Fibroblast of pulmonary artery (primary cell): Measurements from ENCODE around the gene ITSN1.

Source experiments
- DNase-seq: peaks from one replicate; pipeline ENCODE4 v3.0.0-alpha.2; 2010; ENCODE audit warnings: low read depth
- H3K4me3 ChIP-seq: replicated peaks from 2 replicates; pipeline ENCODE4 v1.5.1; 2011; ENCODE audit warnings: low read depth, mild to moderate bottlenecking, control low read depth, low read length, moderate library complexity
- CTCF ChIP-seq: IDR thresholded peaks from 2 replicates; pipeline ENCODE4 v1.5.1; 2011; ENCODE audit warnings: mild to moderate bottlenecking, control low read depth, low read length, inconsistent platforms; ENCODE audit errors: missing control alignments

ITSN1 gene

DNA sequence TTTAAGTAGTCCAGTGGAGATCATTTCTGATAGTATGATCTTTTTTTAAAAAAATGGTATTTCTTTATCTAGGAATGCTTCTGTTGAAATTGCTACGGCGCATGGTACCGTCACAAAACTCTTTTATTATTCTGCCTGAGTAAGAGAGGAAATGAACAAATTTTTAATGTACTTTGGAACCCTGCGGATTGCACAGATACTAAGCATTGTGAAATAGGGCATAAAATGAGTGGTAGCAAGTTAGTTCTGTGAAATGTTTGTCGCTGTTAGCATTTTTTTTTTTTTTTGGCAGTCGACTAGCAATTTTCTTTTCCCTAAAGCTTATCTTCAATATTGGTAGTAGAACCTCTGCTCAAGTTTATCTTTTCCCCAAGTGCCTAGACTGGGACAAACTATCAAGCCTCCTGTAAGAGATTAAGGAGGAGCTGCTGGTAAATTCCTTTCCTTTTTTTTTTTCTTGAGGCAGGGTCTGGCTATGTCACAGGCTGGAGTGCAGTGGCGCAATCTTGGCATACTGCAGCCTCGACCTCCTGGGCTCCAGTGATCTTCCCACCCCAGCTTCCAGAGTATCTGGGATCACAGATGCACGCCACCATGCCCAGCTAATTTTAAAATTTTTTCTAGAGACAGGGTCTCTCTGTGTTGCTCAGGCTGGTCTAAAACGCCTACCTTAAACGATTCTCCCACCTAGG is 2.2 kb downstream of the ITSN1 start:
- peak overlapping the region; percentile 80 for H3K4me3 ChIP-seq
- peak; percentile 92 for DNase-seq
- no peak for TF ChIP-seq CTCF

DNA sequence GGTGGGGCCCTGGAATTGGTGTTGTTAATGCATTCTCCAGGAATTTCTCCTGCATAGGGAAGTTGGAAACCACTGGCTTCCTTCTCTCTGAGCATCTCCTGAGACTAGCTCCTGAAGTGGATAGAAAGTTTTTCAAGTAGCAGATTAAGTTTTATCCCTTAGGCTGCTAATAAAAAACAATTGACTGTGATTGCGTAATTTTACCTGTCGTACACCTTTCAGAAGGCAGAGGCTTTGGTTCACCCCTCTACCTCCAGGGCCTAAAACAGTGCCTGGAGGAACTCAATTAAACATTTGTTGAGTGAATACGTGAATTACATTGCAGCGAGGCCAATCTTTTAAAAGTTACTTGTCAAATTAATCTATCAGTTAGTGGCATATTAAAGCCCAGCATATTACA is 3.4 kb downstream of the ITSN1 start:
- no peak for DNase-seq
- TF ChIP-seq CTCF = no peak

DNA sequence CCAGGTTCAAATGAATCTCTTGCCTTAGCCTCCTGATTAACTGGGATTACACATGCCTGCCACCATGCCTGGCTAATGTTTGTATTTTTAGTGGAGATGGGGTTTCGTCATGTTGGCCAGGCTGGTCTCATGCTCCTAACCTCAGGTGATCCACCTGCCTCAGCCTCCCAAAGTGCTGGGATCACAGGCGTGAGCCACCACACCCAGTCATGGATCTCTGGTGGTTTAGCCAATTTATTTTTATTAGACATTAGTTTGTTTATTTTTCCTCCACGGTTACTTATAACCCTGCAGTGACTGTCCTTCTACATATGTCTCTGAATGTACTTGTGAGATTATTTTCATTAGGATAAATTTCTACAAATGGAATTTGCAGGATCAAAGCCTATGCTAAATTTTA is 5.3 kb downstream of the ITSN1 start:
- no peak for DNase-seq
- no peak for TF ChIP-seq CTCF
- no peak overlapping the region for H3K4me3 ChIP-seq

More for the DNA sequence above, 3.4 kb downstream of the ITSN1 start:
- H3K4me3 ChIP-seq = no peak overlapping the region

DNA sequence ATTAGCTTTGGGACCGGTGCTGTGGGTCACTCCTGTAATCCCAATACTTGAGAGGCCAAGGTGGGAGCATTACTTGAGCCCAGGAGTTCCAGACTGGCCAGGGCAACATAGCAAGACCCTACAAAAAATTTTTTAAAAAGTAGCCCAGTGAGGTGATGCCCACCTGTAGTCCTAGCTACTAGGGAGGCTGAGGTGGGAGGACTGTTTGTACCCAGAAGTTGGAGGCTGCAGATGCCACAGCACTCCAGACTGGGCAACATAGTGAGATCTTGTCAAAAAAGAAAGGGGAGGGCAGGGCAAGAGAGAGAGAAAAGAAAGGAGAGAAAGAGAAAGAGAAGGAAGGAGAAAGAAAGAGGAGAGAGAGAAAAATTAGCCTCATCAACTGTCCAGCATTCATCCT is 6.3 kb downstream of the ITSN1 start:
- H3K4me3 ChIP-seq = no peak overlapping the region
- TF ChIP-seq CTCF = no peak
- DNase-seq = no peak

DNA sequence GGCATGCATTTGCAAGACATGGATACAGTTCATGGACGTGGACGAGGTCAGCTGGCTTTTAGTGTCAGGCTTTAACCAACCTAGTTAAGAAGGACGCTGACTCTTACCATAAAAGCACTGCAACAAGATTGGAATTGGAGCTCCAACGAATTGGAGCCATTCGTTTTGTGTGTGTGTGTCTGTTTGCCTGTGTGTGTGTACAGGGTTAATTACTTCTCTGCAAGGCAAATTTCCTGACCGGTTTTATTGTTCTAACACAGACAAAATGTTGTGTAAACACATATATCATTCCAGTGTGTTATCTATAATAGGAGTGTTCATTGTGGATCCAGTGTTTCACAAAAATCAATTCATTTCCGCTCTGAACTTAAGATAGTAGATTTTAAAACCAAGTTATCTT is 7.9 kb downstream of the ITSN1 start:
- DNase-seq = no peak
- no peak for TF ChIP-seq CTCF
- H3K4me3 ChIP-seq = no peak overlapping the region

DNA sequence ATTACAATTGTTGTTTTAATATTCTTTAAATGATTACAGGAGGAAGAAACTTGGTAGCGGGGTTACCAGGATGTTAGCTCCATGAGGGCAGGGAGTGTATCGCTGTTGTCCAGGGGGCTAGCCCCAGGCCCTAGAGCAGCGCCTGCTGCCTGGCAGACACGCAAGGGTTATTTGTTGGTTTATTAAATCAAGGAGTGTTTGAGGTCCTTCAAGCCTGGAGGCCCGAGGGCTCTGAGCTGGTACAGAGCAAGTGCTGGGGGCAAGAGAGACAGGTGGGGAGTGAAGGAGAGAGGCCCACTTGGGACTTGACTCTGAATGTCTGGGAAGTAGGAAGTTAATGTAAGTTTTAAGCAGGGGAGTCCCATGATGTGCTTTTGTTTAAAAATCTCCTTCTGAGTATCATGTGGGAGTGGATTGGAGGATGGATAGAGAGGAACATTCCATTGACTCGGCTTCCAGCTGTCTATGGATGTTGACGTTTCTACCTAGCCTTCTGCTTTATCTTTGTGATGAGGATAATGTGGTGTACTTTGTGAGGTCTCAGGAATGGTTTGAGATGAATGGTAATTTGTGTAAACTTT is 8.7 kb downstream of the ITSN1 start:
- DNase-seq = peak; percentile 45
- H3K4me3 ChIP-seq = no peak overlapping the region
- TF ChIP-seq CTCF = no peak
